HepG2 (cell line): ENCODE measurements around the gene NABP1. TPM values are rescaled to one million over a fixed set of nuclear protein-coding genes. Genes with fewer than 3 reads are reported as not detected.

ENCODE experiments used
- AGO2 ChIP-seq: fragments of 200-400 bp; formaldehyde crosslinking; optimal IDR thresholded peaks from 2 replicates; pipeline ENCODE3; 2017; ENCODE audit warnings: mild to moderate bottlenecking, low read depth, low read length, moderate library complexity
- ARID2 ChIP-seq: sonication (generic); formaldehyde crosslinking; IDR thresholded peaks from 2 replicates; pipeline ENCODE4 v1.8.1; 2022; ENCODE audit warnings: mild to moderate bottlenecking, missing genetic modification reagents, borderline replicate concordance
- ATRX ChIP-seq: sonication (generic); formaldehyde crosslinking; IDR thresholded peaks from 2 replicates; pipeline ENCODE4 v1.4.0; 2020; ENCODE audit warnings: missing genetic modification reagents, borderline replicate concordance
- EED ChIP-seq: sonication (generic); formaldehyde crosslinking; IDR thresholded peaks from 2 replicates; pipeline ENCODE4 v1.5.0; 2020; ENCODE audit warnings: mild to moderate bottlenecking, missing genetic modification reagents
- ESRRA ChIP-seq: sonication (generic); formaldehyde crosslinking; IDR thresholded peaks from 2 replicates; pipeline ENCODE4 v1.5.1; 2020; ENCODE audit warnings: mild to moderate bottlenecking, low read depth, missing genetic modification reagents
- KLF13 ChIP-seq: sonication (generic); formaldehyde crosslinking; IDR thresholded peaks from 2 replicates; pipeline ENCODE4 v1.4.0; 2020; ENCODE audit warnings: mild to moderate bottlenecking, missing genetic modification reagents
- MED13 ChIP-seq: sonication (generic); formaldehyde crosslinking; IDR thresholded peaks from 2 replicates; pipeline ENCODE4 v1.5.0; 2020; ENCODE audit warnings: missing genetic modification reagents
- NCOA2 ChIP-seq: sonication (generic); formaldehyde crosslinking; IDR thresholded peaks from 2 replicates; pipeline ENCODE4 v1.8.0; 2022; ENCODE audit warnings: inconsistent platforms
- PHF21A ChIP-seq: sonication (generic); formaldehyde crosslinking; IDR thresholded peaks from 2 replicates; pipeline ENCODE4 v1.5.0; 2020; ENCODE audit warnings: mild to moderate bottlenecking, missing genetic modification reagents
- PRMT3 ChIP-seq: sonication (generic); formaldehyde crosslinking; IDR thresholded peaks from 2 replicates; pipeline ENCODE4 v1.8.1; 2022; ENCODE audit warnings: low read depth, mild to moderate bottlenecking, moderate library complexity, missing genetic modification reagents, borderline replicate concordance
- ZNF121 ChIP-seq: sonication (generic); formaldehyde crosslinking; IDR thresholded peaks from 2 replicates; pipeline ENCODE4 v1.5.0; 2020; ENCODE audit warnings: mild to moderate bottlenecking, missing genetic modification reagents
- ZNF124 ChIP-seq: sonication (generic); formaldehyde crosslinking; IDR thresholded peaks from 2 replicates; pipeline ENCODE4 v1.4.0; 2020; ENCODE audit warnings: missing genetic modification reagents
- ZNF605 ChIP-seq: sonication (generic); formaldehyde crosslinking; IDR thresholded peaks from 2 replicates; pipeline ENCODE4 v1.8.0; 2022; ENCODE audit warnings: mild to moderate bottlenecking, missing genetic modification reagents
- polyA plus RNA-seq, 8 experiments: library from polyadenylated mRNA; depleted of rRNA in 3 of 8; stranded (reverse) in 7 of 8; unstranded in 1 of 8; fragments of >200 nt; fragmentation: Illumina TruSeq in 4 of 8; extraction: Trizol in 4 of 8; gene quantifications; 2 replicates each; pipeline versions ENCODE4 v1.2.1 to v1.2.3, GENCODE V29; 2011 to 2016; ENCODE audit warnings: low read depth in 4 of 8, missing spikeins in 1 of 8, mixed read lengths in 1 of 8; ENCODE audit not compliant: insufficient read depth in 1 of 8
- total RNA-seq, 5 experiments: library from RNA; depleted of rRNA; stranded (reverse); fragments of >200 nt; fragmentation: Illumina TruSeq; extraction: Trizol; gene quantifications; 2 replicates each; pipeline ENCODE4 v1.2.3, GENCODE V29; 2016; ENCODE audit warnings: low read depth in 1 of 5
- TF ChIP-seq, protein P1 (sequence below): sonication (generic); formaldehyde crosslinking; IDR thresholded peaks from 2 replicates; pipeline ENCODE4 v1.8.1; 2023; ENCODE audit warnings: mild to moderate bottlenecking, moderate library complexity, missing genetic modification reagents
- TF ChIP-seq, protein P2 (sequence below): sonication (generic); formaldehyde crosslinking; conservative IDR thresholded peaks from 2 replicates; pipeline ENCODE4 v1.4.0; 2020; ENCODE audit warnings: missing genetic modification reagents
- TF ChIP-seq, protein P3 (sequence below): sonication (generic); formaldehyde crosslinking; IDR thresholded peaks from 2 replicates; pipeline ENCODE4 v1.9.0; 2021; ENCODE audit warnings: missing genetic modification reagents, mild to moderate bottlenecking, borderline replicate concordance
- TF ChIP-seq, protein P4 (sequence below): sonication (generic); formaldehyde crosslinking; IDR thresholded peaks from 2 replicates; pipeline ENCODE4 v1.5.0; 2020; ENCODE audit warnings: missing genetic modification reagents
- TF ChIP-seq, protein P5 (sequence below): sonication (generic); formaldehyde crosslinking; IDR thresholded peaks from 2 replicates; pipeline ENCODE4 v1.5.0; 2020; ENCODE audit warnings: missing genetic modification reagents
- TF ChIP-seq, protein P6 (sequence below): sonication (generic); formaldehyde crosslinking; IDR thresholded peaks from 2 replicates; pipeline ENCODE4 v1.4.0; 2020; ENCODE audit warnings: missing genetic modification reagents

The NABP1 gene
- total and polyA plus RNA-seq, 2 of the 13 experiments (the other 11 are each of a cell fraction or from before 2014, with no cell fraction given) = 14.9 to 19.8 TPM

DNA sequence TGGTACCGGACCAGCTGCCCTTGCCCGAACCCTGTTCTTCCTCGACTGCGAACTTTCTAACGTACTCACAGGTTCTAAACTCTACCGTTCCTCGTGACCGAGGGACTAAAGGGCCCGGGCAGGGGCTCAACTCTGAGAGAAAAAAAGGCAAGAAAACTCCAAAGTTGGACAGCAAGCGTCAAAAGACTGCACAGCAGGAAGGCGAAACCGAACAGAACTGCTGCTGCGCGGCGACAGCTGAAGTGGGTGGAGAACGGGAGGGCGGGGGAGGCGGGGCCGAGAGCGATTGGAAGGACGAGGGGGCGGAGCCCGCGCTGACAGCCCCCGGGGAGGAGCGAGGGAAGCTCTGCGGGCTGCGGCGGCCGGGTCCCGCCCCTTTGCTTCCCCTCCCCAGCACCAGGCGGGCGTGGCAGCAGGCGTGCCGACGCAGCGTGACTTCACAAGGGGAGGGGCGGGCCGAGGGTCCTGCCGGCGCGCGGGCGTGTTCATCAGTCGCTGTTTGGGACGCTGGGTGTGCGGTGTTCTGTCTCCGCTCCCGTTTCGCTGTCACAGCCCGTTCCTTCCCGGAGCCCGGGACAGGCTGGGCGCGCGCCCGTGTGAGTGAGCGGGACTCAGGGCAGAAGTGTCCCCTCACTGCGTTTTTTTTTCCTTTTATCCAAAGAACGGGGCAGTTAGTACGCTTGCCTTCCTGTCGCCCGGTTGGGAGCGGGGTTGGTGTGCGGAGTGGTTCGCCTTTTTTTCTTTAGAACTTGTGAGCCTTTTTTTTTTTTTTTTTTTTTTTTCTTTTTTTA lies at the start of gene NABP1 (continued):
- TF ChIP-seq, protein P1, sequence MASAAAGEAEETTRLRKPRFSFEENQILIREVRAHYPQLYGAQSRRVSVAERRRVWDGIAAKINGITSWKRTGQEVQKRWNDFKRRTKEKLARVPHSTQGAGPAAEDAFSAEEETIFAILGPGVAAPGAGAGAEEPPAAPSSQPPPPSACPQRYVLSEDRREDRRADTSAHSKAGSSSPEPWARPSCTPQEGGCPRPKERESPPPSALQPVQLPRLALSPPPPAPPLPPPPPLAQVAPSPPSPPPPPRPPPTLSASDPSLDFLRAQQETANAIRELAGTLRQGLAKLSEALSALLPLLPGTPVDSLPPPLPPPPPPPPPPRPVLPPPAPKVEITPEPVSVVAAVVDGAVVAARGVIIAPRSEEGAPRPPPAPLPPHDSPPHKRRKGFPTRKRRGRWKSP (CRISPR knock-in tag) = peak; percentile 86; the same call in 1 of the 2 replicates
- TF ChIP-seq EED (CRISPR knock-in tag) = 0 out of 2 replicates have a peak, but pooled peaks have one; percentile 46
- peak; percentile 79 for TF ChIP-seq ZNF124 (CRISPR knock-in tag)
- TF ChIP-seq ZNF121 (CRISPR knock-in tag) = 0 out of 2 replicates have a peak, but pooled peaks have one; percentile 45
- TF ChIP-seq, protein P2, sequence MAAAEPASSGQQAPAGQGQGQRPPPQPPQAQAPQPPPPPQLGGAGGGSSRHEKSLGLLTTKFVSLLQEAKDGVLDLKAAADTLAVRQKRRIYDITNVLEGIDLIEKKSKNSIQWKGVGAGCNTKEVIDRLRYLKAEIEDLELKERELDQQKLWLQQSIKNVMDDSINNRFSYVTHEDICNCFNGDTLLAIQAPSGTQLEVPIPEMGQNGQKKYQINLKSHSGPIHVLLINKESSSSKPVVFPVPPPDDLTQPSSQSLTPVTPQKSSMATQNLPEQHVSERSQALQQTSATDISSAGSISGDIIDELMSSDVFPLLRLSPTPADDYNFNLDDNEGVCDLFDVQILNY (CRISPR knock-in tag) = peak; percentile 52; the same call in 1 of the 2 replicates
- no peak for TF ChIP-seq ATRX
- TF ChIP-seq, protein P3, sequence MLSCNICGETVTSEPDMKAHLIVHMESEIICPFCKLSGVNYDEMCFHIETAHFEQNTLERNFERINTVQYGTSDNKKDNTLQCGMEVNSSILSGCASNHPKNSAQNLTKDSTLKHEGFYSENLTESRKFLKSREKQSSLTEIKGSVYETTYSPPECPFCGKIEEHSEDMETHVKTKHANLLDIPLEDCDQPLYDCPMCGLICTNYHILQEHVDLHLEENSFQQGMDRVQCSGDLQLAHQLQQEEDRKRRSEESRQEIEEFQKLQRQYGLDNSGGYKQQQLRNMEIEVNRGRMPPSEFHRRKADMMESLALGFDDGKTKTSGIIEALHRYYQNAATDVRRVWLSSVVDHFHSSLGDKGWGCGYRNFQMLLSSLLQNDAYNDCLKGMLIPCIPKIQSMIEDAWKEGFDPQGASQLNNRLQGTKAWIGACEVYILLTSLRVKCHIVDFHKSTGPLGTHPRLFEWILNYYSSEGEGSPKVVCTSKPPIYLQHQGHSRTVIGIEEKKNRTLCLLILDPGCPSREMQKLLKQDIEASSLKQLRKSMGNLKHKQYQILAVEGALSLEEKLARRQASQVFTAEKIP (CRISPR knock-in tag) = no peak
- TF ChIP-seq, protein P4, sequence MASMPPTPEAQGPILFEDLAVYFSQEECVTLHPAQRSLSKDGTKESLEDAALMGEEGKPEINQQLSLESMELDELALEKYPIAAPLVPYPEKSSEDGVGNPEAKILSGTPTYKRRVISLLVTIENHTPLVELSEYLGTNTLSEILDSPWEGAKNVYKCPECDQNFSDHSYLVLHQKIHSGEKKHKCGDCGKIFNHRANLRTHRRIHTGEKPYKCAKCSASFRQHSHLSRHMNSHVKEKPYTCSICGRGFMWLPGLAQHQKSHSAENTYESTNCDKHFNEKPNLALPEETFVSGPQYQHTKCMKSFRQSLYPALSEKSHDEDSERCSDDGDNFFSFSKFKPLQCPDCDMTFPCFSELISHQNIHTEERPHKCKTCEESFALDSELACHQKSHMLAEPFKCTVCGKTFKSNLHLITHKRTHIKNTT (CRISPR knock-in tag) = 0 out of 2 replicates have a peak, but pooled peaks have one; percentile 73
- no peak for TF ChIP-seq MED13
- peak; percentile 69 for TF ChIP-seq PHF21A (CRISPR knock-in tag)
- 0 out of 2 replicates have a peak, but pooled peaks have one; percentile 52 for TF ChIP-seq KLF13 (CRISPR knock-in tag)
- no peak for TF ChIP-seq ARID2
- TF ChIP-seq, protein P5, sequence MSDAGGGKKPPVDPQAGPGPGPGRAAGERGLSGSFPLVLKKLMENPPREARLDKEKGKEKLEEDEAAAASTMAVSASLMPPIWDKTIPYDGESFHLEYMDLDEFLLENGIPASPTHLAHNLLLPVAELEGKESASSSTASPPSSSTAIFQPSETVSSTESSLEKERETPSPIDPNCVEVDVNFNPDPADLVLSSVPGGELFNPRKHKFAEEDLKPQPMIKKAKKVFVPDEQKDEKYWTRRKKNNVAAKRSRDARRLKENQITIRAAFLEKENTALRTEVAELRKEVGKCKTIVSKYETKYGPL (CRISPR knock-in tag) = peak; percentile 87
- TF ChIP-seq ZNF605 (CRISPR knock-in tag) = peak; percentile 97
- TF ChIP-seq, protein P6, sequence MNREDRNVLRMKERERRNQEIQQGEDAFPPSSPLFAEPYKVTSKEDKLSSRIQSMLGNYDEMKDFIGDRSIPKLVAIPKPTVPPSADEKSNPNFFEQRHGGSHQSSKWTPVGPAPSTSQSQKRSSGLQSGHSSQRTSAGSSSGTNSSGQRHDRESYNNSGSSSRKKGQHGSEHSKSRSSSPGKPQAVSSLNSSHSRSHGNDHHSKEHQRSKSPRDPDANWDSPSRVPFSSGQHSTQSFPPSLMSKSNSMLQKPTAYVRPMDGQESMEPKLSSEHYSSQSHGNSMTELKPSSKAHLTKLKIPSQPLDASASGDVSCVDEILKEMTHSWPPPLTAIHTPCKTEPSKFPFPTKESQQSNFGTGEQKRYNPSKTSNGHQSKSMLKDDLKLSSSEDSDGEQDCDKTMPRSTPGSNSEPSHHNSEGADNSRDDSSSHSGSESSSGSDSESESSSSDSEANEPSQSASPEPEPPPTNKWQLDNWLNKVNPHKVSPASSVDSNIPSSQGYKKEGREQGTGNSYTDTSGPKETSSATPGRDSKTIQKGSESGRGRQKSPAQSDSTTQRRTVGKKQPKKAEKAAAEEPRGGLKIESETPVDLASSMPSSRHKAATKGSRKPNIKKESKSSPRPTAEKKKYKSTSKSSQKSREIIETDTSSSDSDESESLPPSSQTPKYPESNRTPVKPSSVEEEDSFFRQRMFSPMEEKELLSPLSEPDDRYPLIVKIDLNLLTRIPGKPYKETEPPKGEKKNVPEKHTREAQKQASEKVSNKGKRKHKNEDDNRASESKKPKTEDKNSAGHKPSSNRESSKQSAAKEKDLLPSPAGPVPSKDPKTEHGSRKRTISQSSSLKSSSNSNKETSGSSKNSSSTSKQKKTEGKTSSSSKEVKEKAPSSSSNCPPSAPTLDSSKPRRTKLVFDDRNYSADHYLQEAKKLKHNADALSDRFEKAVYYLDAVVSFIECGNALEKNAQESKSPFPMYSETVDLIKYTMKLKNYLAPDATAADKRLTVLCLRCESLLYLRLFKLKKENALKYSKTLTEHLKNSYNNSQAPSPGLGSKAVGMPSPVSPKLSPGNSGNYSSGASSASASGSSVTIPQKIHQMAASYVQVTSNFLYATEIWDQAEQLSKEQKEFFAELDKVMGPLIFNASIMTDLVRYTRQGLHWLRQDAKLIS (CRISPR knock-in tag) = peak; percentile 90; the same call in 1 of the 2 replicates
- TF ChIP-seq ESRRA (CRISPR knock-in tag) = peak; percentile 70
- TF ChIP-seq NCOA2 (CRISPR knock-in tag) = peak; percentile 67
- TF ChIP-seq AGO2 = peak; percentile 55
- no peak for TF ChIP-seq PRMT3 (CRISPR knock-in tag)
